Astrocyte (in vitro differentiated cells and primary cell): ENCODE results near the gene FADS3. TPM values are rescaled to one million over a fixed set of nuclear protein-coding genes. Genes with fewer than 3 reads are reported as not detected.

Source experiments
- DNase-seq: peaks from one replicate; pipeline ENCODE4 v3.0.0-alpha.2; 2010; ENCODE audit warnings: low read depth
- FAIRE-seq: peaks from 2 replicates; lab custom pipeline; 2011; peaks lifted over from hg19 to GRCh38; lab: Jason Lieb, UNC
- H2AFZ ChIP-seq: 2 replicates; pipeline ENCODE4 v1.6.0; 2012; ENCODE audit warnings: low read depth, low read length, inconsistent platforms
- H3K27ac ChIP-seq: 2 replicates; pipeline ENCODE4 v1.5.1; 2011; ENCODE audit warnings: low read depth, low read length, inconsistent platforms
- H3K27me3 ChIP-seq: 2 replicates; pipeline ENCODE4 v1.6.0; 2011; ENCODE audit warnings: low read length, inconsistent platforms; ENCODE audit not compliant: insufficient read depth
- H3K36me3 ChIP-seq: 2 replicates; pipeline ENCODE4 v1.5.1; 2011; ENCODE audit warnings: low read length, inconsistent platforms; ENCODE audit not compliant: insufficient read depth
- H3K4me1 ChIP-seq: 2 replicates; pipeline ENCODE4 v1.5.1; 2011; ENCODE audit warnings: low read length, inconsistent platforms; ENCODE audit not compliant: insufficient read depth
- H3K4me2 ChIP-seq: 2 replicates; pipeline ENCODE4 v1.6.0; 2012; ENCODE audit warnings: low read length, inconsistent platforms
- H3K4me3 ChIP-seq: 2 replicates; pipeline ENCODE4 v1.5.1; 2011; ENCODE audit warnings: low read depth, mild to moderate bottlenecking, low read length, inconsistent platforms; ENCODE audit not compliant: insufficient read depth
- H3K79me2 ChIP-seq: 2 replicates; pipeline ENCODE4 v1.6.0; 2012; ENCODE audit warnings: mild to moderate bottlenecking, low read length, inconsistent platforms; ENCODE audit not compliant: insufficient read depth
- H3K9ac ChIP-seq: 2 replicates; pipeline ENCODE4 v1.6.0; 2012; ENCODE audit warnings: mild to moderate bottlenecking, low read length, inconsistent platforms
- H3K9me3 ChIP-seq: 2 replicates; pipeline ENCODE4 v1.5.1; 2012; ENCODE audit warnings: low read depth, mild to moderate bottlenecking, low read length, inconsistent platforms; ENCODE audit not compliant: insufficient read depth
- H4K20me1 ChIP-seq: 2 replicates; pipeline ENCODE4 v1.6.0; 2012; ENCODE audit warnings: low read length, inconsistent platforms; ENCODE audit not compliant: insufficient read depth
- H3K27ac Mint-ChIP-seq: one replicate; pipeline ENCODE4 v1.8.0; 2021; ENCODE audit warnings: mild to moderate bottlenecking, mixed read lengths; ENCODE audit not compliant: unreplicated experiment
- H3K27me3 Mint-ChIP-seq: one replicate; pipeline ENCODE4 v1.8.0; 2021; ENCODE audit warnings: low read depth, mixed read lengths; ENCODE audit not compliant: unreplicated experiment
- H3K36me3 Mint-ChIP-seq: one replicate; pipeline ENCODE4 v1.8.0; 2021; ENCODE audit warnings: low read depth, mixed read lengths; ENCODE audit not compliant: unreplicated experiment
- H3K4me1 Mint-ChIP-seq: one replicate; pipeline ENCODE4 v1.8.0; 2021; ENCODE audit warnings: low read depth, mixed read lengths; ENCODE audit not compliant: unreplicated experiment
- H3K4me3 Mint-ChIP-seq: one replicate; pipeline ENCODE4 v1.8.0; 2021; ENCODE audit warnings: mild to moderate bottlenecking, moderate library complexity, mixed read lengths; ENCODE audit not compliant: unreplicated experiment
- H3K9me3 Mint-ChIP-seq: one replicate; pipeline ENCODE4 v1.8.0; 2021; ENCODE audit warnings: mild to moderate bottlenecking, mixed read lengths; ENCODE audit not compliant: unreplicated experiment
- EZH2 ChIP-seq: IDR thresholded peaks from 2 replicates; pipeline ENCODE4 v1.6.1; 2012; ENCODE audit warnings: mild to moderate bottlenecking, low read length, inconsistent platforms; ENCODE audit not compliant: insufficient read depth
- total RNA-seq: library from RNA; stranded (reverse); gene quantifications from 2 replicates; pipeline ENCODE4 v1.2.1, GENCODE V29; 2021
- TF ChIP-seq, protein P1 (sequence below): IDR thresholded peaks from 2 replicates; pipeline ENCODE4 v1.5.1; 2011; ENCODE audit warnings: low read depth, mild to moderate bottlenecking, inconsistent platforms, low read length, moderate library complexity; ENCODE audit not compliant: insufficient read depth

FADS3 gene
- total RNA-seq, 1 donor from 2014 or later, result 59.1 TPM

DNA sequence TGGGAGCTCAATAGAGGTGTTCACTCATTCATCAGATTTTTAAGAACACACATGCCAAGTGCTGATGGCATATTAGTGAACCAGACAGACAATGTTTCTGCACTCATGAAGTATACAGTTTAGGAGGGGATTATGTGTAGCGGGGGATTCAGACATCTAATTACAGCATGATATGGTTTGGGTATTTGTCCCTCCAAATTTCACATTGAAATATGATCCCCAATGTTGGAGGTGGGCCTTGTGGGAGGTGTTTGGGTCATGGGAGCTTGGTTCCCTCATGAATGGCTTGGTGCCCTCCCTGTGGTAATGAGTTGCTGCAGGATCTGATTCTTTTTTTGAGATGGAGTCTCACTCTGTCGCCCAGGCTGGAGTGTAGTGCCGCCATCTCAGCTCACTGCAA lies 34.9 kb upstream of the FADS3 start:
- no peaks in the 10 kb centered on the region for H3K79me2 ChIP-seq
- peaks cover 1% of the 10 kb centered on the region for H3K27me3 ChIP-seq
- Mint-ChIP-seq H3K4me3 (no peak overlapping the region), H3K36me3 (no peaks in the 10 kb centered on the region), H3K27me3 (peaks cover 25% of the 10 kb centered on the region), H3K4me1 (peaks cover 10% of the 10 kb centered on the region), H3K9me3 (peaks cover 2% of the 10 kb centered on the region), H3K27ac (no peak overlapping the region)
- FAIRE-seq (no peak), DNase-seq (no peak)
- H3K27ac ChIP-seq, result no peak overlapping the region
- no peak overlapping the region for H3K4me2 ChIP-seq
- peaks cover 13% of the 10 kb centered on the region for H3K4me1 ChIP-seq
- H3K9ac ChIP-seq, result no peak overlapping the region
- H3K36me3 ChIP-seq, result no peaks in the 10 kb centered on the region
- no peaks in the 10 kb centered on the region for H3K9me3 ChIP-seq
- H3K4me3 ChIP-seq, result no peak overlapping the region
- H4K20me1 ChIP-seq, result no peaks in the 10 kb centered on the region
- TF ChIP-seq, protein P1, sequence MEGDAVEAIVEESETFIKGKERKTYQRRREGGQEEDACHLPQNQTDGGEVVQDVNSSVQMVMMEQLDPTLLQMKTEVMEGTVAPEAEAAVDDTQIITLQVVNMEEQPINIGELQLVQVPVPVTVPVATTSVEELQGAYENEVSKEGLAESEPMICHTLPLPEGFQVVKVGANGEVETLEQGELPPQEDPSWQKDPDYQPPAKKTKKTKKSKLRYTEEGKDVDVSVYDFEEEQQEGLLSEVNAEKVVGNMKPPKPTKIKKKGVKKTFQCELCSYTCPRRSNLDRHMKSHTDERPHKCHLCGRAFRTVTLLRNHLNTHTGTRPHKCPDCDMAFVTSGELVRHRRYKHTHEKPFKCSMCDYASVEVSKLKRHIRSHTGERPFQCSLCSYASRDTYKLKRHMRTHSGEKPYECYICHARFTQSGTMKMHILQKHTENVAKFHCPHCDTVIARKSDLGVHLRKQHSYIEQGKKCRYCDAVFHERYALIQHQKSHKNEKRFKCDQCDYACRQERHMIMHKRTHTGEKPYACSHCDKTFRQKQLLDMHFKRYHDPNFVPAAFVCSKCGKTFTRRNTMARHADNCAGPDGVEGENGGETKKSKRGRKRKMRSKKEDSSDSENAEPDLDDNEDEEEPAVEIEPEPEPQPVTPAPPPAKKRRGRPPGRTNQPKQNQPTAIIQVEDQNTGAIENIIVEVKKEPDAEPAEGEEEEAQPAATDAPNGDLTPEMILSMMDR, result no peak
- no peak for TF ChIP-seq EZH2
- H2AFZ ChIP-seq, result no peak overlapping the region

DNA sequence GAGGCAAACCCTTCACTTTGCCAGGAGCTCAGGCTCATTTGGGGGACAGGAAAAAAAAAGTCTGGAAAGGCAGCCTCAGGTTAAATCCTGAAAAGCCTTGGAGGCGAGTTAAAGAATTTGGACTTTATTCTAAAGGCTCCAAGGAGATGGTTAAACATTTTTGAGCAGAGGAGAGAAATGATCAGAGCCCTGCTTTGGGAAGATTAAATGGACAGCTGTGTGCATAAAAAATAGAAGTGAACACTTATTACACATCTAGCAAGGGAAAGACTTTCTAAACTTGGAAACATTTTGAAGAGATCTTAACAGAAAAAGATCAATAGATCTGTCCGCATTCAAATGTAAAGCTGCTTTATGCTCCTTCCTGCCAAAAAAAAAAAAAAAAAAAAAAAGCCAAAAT lies 34.4 kb upstream of the FADS3 start:
- Mint-ChIP-seq H3K27me3 (peaks cover 22% of the 10 kb centered on the region), H3K4me3 (no peak overlapping the region), H3K9me3 (peaks cover 2% of the 10 kb centered on the region), H3K36me3 (no peaks in the 10 kb centered on the region), H3K4me1 (peaks cover 11% of the 10 kb centered on the region), H3K27ac (no peak overlapping the region)
- Histone ChIP-seq H3K4me3 (no peak overlapping the region), H3K79me2 (no peaks in the 10 kb centered on the region), H3K27ac (no peak overlapping the region), H3K4me2 (no peak overlapping the region), H2AFZ (no peak overlapping the region), H3K9ac (no peak overlapping the region), H4K20me1 (no peaks in the 10 kb centered on the region), H3K4me1 (peaks cover 13% of the 10 kb centered on the region), H3K9me3 (no peaks in the 10 kb centered on the region), H3K27me3 (no peaks in the 10 kb centered on the region), H3K36me3 (no peaks in the 10 kb centered on the region)
- FAIRE-seq (no peak), DNase-seq (no peak)
- TF ChIP-seq, protein P1, result no peak
- no peak for TF ChIP-seq EZH2

DNA sequence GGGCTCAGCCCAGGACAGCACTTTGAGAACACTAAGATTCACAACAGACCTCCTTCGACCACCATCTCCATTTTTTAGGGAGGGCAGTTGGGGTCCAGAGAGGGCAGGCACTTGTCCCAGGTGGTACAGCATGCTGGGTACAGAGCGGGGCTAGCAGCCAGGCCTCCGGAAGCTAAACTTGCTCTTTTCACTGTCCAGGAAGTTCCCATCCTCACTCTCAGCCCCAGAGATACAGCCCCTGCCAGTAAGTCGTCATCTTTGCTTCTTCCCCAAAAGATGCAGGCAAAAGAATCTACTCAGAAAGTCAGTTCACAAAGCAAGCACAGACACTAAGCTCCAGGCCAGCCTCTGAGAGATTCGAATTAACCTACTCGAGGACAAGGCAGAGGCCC lies 32.7 kb upstream of the FADS3 start:
- no peak overlapping the region for H3K9ac ChIP-seq
- no peak overlapping the region for H3K27ac ChIP-seq

More for the DNA sequence above, 32.7 kb upstream of the FADS3 start:
- peaks cover 11% of the 10 kb centered on the region for H3K4me1 Mint-ChIP-seq
- H3K27me3 Mint-ChIP-seq, result peaks cover 29% of the 10 kb centered on the region
- no peak overlapping the region for H3K27ac Mint-ChIP-seq
- TF ChIP-seq EZH2, result no peak
- TF ChIP-seq, protein P1, result no peak
- peaks cover 2% of the 10 kb centered on the region for H3K9me3 Mint-ChIP-seq
- Histone ChIP-seq H3K27me3 (peaks cover 8% of the 10 kb centered on the region), H3K4me1 (peaks cover 13% of the 10 kb centered on the region), H3K4me3 (no peak overlapping the region), H4K20me1 (no peaks in the 10 kb centered on the region), H3K36me3 (no peaks in the 10 kb centered on the region), H2AFZ (no peak overlapping the region), H3K79me2 (no peaks in the 10 kb centered on the region), H3K4me2 (no peak overlapping the region), H3K9me3 (no peaks in the 10 kb centered on the region)
- no peak for FAIRE-seq
- H3K36me3 Mint-ChIP-seq, result no peaks in the 10 kb centered on the region
- no peak overlapping the region for H3K4me3 Mint-ChIP-seq
- no peak for DNase-seq
